RWPE2 (cell line): ENCODE data around the gene ANXA3.
"Not testable (repeated sequence)": the region's sequence is repeated elsewhere in the genome, so short reads cannot be mapped to it uniquely, and the experiment has no call there.

Source experiments
- ATAC-seq: fragments of 200-7000 bp; cut with Tn5 transposase; 3 replicates; pipeline ENCODE4 v1.9.1; 2021; ENCODE audit warnings: low read depth
- DNase-seq: peaks from one replicate; pipeline ENCODE4 v3.0.0-alpha.2; 2020; ENCODE audit warnings: low spot score
- H3K27ac ChIP-seq: fragments of 450-650 bp; 2 replicates; pipeline ENCODE4 v1.5.1; 2017; ENCODE audit warnings: mild to moderate bottlenecking; ENCODE audit not compliant: poor library complexity, severe bottlenecking
- H3K27me3 ChIP-seq: fragments of 250-450 bp; sonication (Bioruptor Pico); 2 replicates; pipeline ENCODE4 v1.5.1; 2021; ENCODE audit warnings: mild to moderate bottlenecking, moderate library complexity; ENCODE audit not compliant: insufficient read depth, poor library complexity, severe bottlenecking
- H3K36me3 ChIP-seq: fragments of 250-450 bp; sonication (Bioruptor Pico); 2 replicates; pipeline ENCODE4 v1.5.1; 2020; ENCODE audit warnings: low read depth, mild to moderate bottlenecking, moderate library complexity
- H3K4me1 ChIP-seq: fragments of 250-450 bp; sonication (Bioruptor Pico); 2 replicates; pipeline ENCODE4 v1.5.1; 2021; ENCODE audit warnings: mild to moderate bottlenecking, moderate library complexity; ENCODE audit not compliant: insufficient read depth, poor library complexity, severe bottlenecking
- H3K4me3 ChIP-seq: fragments of 250-450 bp; sonication (Bioruptor Pico); 2 replicates; pipeline ENCODE4 v1.5.1; 2021; ENCODE audit warnings: mild to moderate bottlenecking, moderate library complexity; ENCODE audit not compliant: severe bottlenecking
- H3K9me3 ChIP-seq: fragments of 250-450 bp; sonication (Bioruptor Pico); 2 replicates; pipeline ENCODE4 v1.5.1; 2021; ENCODE audit warnings: mild to moderate bottlenecking, moderate library complexity; ENCODE audit not compliant: severe bottlenecking
- TF ChIP-seq, protein P1 (sequence below): fragments of 450-650 bp; IDR thresholded peaks from one replicate; pipeline ENCODE4 v1.5.1; 2017; ENCODE audit warnings: mild to moderate bottlenecking, moderate library complexity; ENCODE audit not compliant: poor library complexity, severe bottlenecking

Gene ANXA3

DNA sequence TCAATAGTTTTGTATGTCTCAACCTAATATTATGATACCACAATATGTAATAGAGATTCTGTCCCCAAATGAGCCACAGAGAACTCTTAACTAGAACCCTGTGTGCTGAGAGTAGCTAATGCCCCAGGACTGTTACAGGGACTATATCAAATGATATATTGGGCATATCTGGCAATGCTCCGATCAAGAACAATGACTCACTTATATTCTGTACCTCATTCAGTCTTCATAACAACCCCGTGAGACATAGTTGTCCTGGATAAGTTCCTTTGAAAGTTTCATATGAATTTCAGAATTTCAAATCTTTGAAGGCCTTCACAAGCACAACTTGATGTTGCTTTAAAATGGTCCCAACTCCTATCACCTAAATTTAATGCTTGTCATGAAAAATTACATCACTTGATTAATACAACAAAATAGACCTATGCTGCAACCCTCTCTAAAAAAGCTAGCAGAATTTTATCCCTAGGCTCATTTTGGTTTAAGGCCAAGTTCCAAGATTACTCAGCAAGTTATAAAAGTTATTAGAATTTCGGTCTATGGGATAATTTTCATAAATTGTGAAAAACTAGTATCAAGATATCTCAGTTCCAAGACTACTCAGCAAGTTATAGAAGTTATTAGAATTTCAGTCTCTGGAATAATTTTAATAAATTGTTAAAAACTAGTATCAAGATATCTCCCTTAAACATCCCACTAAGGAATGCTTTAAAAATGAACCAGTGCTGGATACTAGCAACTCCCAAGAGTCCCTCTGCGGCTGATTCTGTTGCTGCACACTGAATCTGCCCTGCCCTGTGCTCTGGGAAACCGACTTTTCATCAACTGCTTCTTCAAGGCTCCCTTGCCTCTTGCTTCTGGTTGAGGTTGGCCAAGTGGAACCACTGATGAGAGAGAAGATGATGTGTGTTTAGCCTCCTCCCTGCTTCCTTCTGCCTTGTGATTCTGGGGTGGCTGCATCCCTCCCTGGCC, 6.0 kb upstream of the ANXA3 start:
- H3K9me3 ChIP-seq: no peaks in the 10 kb centered on the region
- TF ChIP-seq, protein P1, sequence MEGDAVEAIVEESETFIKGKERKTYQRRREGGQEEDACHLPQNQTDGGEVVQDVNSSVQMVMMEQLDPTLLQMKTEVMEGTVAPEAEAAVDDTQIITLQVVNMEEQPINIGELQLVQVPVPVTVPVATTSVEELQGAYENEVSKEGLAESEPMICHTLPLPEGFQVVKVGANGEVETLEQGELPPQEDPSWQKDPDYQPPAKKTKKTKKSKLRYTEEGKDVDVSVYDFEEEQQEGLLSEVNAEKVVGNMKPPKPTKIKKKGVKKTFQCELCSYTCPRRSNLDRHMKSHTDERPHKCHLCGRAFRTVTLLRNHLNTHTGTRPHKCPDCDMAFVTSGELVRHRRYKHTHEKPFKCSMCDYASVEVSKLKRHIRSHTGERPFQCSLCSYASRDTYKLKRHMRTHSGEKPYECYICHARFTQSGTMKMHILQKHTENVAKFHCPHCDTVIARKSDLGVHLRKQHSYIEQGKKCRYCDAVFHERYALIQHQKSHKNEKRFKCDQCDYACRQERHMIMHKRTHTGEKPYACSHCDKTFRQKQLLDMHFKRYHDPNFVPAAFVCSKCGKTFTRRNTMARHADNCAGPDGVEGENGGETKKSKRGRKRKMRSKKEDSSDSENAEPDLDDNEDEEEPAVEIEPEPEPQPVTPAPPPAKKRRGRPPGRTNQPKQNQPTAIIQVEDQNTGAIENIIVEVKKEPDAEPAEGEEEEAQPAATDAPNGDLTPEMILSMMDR: no peak
- H3K4me1 ChIP-seq: peaks cover 38% of the 10 kb centered on the region
- H3K27me3 ChIP-seq: no peaks in the 10 kb centered on the region
- no peak overlapping the region for H3K4me3 ChIP-seq
- ATAC-seq (peak; percentile 74), DNase-seq (no peak)
- no peaks in the 10 kb centered on the region for H3K36me3 ChIP-seq
- H3K27ac ChIP-seq: peak overlapping the region; percentile 46

DNA sequence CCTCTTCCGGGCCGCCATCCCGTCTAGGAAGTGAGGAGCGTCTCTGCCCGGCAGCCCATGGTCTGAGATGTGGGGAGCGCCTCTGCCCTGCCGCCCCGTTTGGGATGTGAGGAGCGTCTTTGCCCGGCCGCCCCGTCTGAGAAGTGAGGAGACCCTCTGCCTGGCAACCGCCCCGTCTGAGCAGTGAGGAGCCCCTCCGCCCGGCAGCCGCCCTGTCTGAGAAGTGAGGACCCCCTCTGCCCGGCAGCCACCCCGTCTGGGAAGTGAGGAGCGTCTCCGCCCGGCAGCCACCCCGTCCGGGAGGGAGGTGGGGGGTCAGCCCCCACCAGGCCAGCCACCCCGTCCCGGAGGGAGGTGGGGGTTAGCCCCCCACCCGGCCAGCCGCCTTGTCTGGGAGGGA, 3.7 kb upstream of the ANXA3 start:
- ATAC-seq: not testable (repeated sequence)

DNA sequence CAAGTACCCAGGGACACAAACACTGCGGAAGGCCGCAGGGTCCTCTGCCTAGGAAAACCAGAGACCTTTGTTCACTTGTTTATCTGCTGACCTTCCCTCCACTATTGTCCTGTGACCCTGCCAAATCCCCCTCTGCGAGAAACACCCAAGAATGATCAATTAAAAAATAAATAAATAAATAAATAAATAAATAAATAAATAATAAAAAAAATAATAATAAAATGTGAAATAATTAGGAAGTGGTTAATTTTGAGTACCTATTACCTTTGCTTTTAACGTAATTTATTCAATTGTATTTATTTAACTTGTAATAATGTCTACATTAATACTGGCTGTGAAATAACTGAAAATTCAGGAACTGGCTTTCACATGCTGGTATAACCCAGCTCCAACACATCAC, 2.7 kb upstream of the ANXA3 start:
- not testable (repeated sequence) for H3K27ac ChIP-seq, H3K27me3 ChIP-seq, H3K9me3 ChIP-seq, DNase-seq, H3K4me3 ChIP-seq, ATAC-seq
- H3K4me1 ChIP-seq: peaks cover 42% of the 10 kb centered on the region
- peaks cover 14% of the 10 kb centered on the region for H3K36me3 ChIP-seq

More for the DNA sequence above, 3.7 kb upstream of the ANXA3 start:
- not testable (repeated sequence) for DNase-seq, H3K36me3 ChIP-seq, H3K9me3 ChIP-seq, H3K4me3 ChIP-seq, H3K27ac ChIP-seq, H3K27me3 ChIP-seq
- H3K4me1 ChIP-seq: peaks cover 39% of the 10 kb centered on the region

DNA sequence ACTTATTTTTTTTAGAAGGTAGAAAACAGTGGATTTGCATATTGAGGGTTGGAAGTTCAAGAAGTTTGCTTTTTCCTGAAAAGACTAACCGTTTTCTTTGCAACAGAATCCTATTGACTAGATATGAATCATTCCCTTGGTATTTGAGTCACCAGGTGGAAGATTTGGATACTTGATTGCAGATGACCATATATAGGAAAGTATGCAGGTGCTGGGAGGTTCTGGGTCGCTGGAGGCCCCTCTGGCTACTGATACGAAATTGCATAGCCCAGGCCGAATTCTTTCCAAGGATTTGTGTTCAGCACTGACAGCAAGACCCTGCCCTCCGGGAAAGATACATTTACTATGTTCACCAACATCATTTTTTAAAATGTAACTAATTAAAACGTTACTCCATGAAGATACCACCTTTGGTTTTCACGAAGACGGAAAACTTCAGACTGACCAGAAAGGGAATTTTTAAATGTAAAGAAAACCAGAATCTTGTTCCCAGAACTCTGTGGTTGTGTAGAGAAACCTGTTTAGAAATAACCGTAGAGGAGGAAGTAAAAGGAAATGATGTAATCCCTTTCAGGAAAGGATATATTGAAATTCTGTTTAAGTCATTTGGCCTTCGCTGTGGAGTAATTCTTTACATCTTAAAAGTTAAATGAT, 946 bp downstream of the ANXA3 start:
- H3K9me3 ChIP-seq: no peaks in the 10 kb centered on the region
- H3K27me3 ChIP-seq: no peaks in the 10 kb centered on the region
- peak; percentile 75 for ATAC-seq
- H3K4me3 ChIP-seq: peak overlapping the region; percentile 87
- TF ChIP-seq, protein P1: no peak
- peaks cover 50% of the 10 kb centered on the region for H3K36me3 ChIP-seq
- H3K27ac ChIP-seq: peak overlapping the region; percentile 99
- DNase-seq: peak; percentile 76
- H3K4me1 ChIP-seq: peaks cover 40% of the 10 kb centered on the region

DNA sequence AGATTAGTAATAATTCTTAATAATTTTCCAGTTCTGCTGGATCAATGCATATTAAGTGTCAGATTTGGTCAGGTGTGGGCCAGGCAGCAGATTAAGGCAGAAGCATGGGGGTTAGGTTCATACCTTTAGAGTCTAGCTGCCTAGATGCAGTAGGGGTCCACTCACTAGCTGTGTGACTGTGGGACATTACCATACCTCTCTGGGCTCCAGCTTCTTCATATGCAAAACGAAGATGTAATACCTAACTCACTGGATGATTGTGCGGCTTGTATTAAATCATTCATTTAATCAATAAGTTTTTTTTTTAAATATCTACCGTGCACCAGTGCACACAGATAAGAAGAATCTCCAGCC, 1.4 kb downstream of the ANXA3 start:
- ATAC-seq: no peak
- Histone ChIP-seq H3K36me3 (peaks cover 55% of the 10 kb centered on the region), H3K27ac (peak overlapping the region; percentile 99), H3K9me3 (no peaks in the 10 kb centered on the region), H3K4me3 (peak overlapping the region; percentile 87), H3K4me1 (peaks cover 44% of the 10 kb centered on the region), H3K27me3 (no peaks in the 10 kb centered on the region)
- no peak for DNase-seq
- TF ChIP-seq, protein P1: no peak
